Liver (tissue), 9 donors: ENCODE measurements around the gene LRRC23. TPM values are rescaled to one million over a fixed set of nuclear protein-coding genes. Genes with fewer than 3 reads are reported as not detected.
"Not testable (repeated sequence)": the region's sequence is repeated elsewhere in the genome, so short reads cannot be mapped to it uniquely, and the experiment has no call there.

Experiments
- DNase-seq: peaks from one replicate; pipeline ENCODE4 v3.0.0-alpha.2; 2017; ENCODE audit warnings: low spot score
- H3K27ac ChIP-seq, 2 donors: one replicate each; pipeline ENCODE4 v1.7.0; 2013; ENCODE audit warnings: inconsistent platforms in 2 of 2, low read length in 2 of 2, control low read depth in 1 of 2, low read depth in 1 of 2, mild to moderate bottlenecking in 1 of 2
- H3K27me3 ChIP-seq, 4 donors: one replicate each; pipeline versions ENCODE4 v1.6.1 to v1.7.0; 2013; ENCODE audit warnings: low read length in 3 of 4, inconsistent platforms in 1 of 4, mild to moderate bottlenecking in 1 of 4, moderate library complexity in 1 of 4; ENCODE audit not compliant: control insufficient read depth in 4 of 4, insufficient read depth in 4 of 4
- H3K36me3 ChIP-seq, 4 donors: one replicate each; pipeline versions ENCODE4 v1.6.1 to v1.7.0; 2013; ENCODE audit warnings: low read length in 3 of 4, mild to moderate bottlenecking in 3 of 4, low read depth in 1 of 4, moderate library complexity in 1 of 4; ENCODE audit not compliant: control insufficient read depth in 4 of 4, insufficient read depth in 3 of 4
- H3K4me1 ChIP-seq, 4 donors: one replicate each; pipeline versions ENCODE4 v1.6.1 to v1.7.0; 2013; ENCODE audit warnings: low read length in 3 of 4, mild to moderate bottlenecking in 3 of 4, moderate library complexity in 1 of 4; ENCODE audit not compliant: control insufficient read depth in 4 of 4, insufficient read depth in 4 of 4
- H3K4me3 ChIP-seq, 3 donors: one replicate each; pipeline versions ENCODE4 v1.6.1 to v1.7.0; 2013; ENCODE audit warnings: low read length in 3 of 3, control low read depth in 1 of 3, low read depth in 1 of 3, mild to moderate bottlenecking in 1 of 3
- H3K9ac ChIP-seq, 2 donors: one replicate each; pipeline ENCODE4 v1.7.0; 2013; ENCODE audit warnings: low read length in 2 of 2, mild to moderate bottlenecking in 2 of 2, moderate library complexity in 2 of 2, control low read depth in 1 of 2, low read depth in 1 of 2
- H3K9me3 ChIP-seq, 4 donors: one replicate each; pipeline versions ENCODE4 v1.6.1 to v1.7.0; 2013; ENCODE audit warnings: low read length in 3 of 4; ENCODE audit not compliant: control insufficient read depth in 4 of 4
- ATF3 ChIP-seq: IDR thresholded peaks from 2 replicates; pipeline ENCODE4 v1.6.1; 2016; ENCODE audit warnings: antibody characterized with exemption
- CTCF ChIP-seq: fragments of 150-350 bp; IDR thresholded peaks from 2 replicates; pipeline ENCODE4 v1.5.1; 2017; ENCODE audit warnings: improper control_type of control experiment, low read depth, low read length; ENCODE audit not compliant: missing input control
- EGR1 ChIP-seq, 2 donors: IDR thresholded peaks; 2 replicates each; pipeline ENCODE4 v1.6.1; 2016 to 2018; ENCODE audit warnings: antibody characterized with exemption in 2 of 2, low read depth in 2 of 2
- FOXA1 ChIP-seq: IDR thresholded peaks from 2 replicates; pipeline ENCODE4 v1.6.1; 2016; ENCODE audit warnings: antibody characterized with exemption
- FOXA2 ChIP-seq: IDR thresholded peaks from 2 replicates; pipeline ENCODE4 v1.6.1; 2016; ENCODE audit warnings: antibody characterized with exemption
- GABPA ChIP-seq, 2 donors: IDR thresholded peaks in 1 of 2; conservative IDR thresholded peaks in 1 of 2; 2 replicates each; pipeline ENCODE4 v1.6.1; 2016; ENCODE audit warnings: antibody characterized with exemption in 2 of 2, mild to moderate bottlenecking in 1 of 2, moderate library complexity in 1 of 2
- HNF4A ChIP-seq, 2 donors: conservative IDR thresholded peaks; 2 replicates each; pipeline ENCODE4 v1.6.1; 2016; ENCODE audit warnings: antibody characterized with exemption in 2 of 2, mild to moderate bottlenecking in 2 of 2
- HNF4G ChIP-seq: IDR thresholded peaks from 2 replicates; pipeline ENCODE4 v1.6.1; 2016; ENCODE audit warnings: antibody characterized with exemption
- JUND ChIP-seq, 2 donors: IDR thresholded peaks; 2 replicates each; pipeline ENCODE4 v1.6.1; 2016; ENCODE audit warnings: antibody characterized with exemption in 2 of 2
- MAX ChIP-seq: IDR thresholded peaks from 2 replicates; pipeline ENCODE4 v1.6.1; 2016; ENCODE audit warnings: antibody characterized with exemption
- NR2F2 ChIP-seq: IDR thresholded peaks from 2 replicates; pipeline ENCODE4 v1.6.1; 2016; ENCODE audit warnings: antibody characterized with exemption
- REST ChIP-seq: IDR thresholded peaks from 2 replicates; pipeline ENCODE4 v1.6.1; 2016; ENCODE audit warnings: antibody characterized with exemption, mild to moderate bottlenecking
- RXRA ChIP-seq, 2 donors: IDR thresholded peaks; 2 replicates each; pipeline ENCODE4 v1.6.1; 2017 to 2018; ENCODE audit warnings: antibody characterized with exemption in 2 of 2, mild to moderate bottlenecking in 1 of 2
- SP1 ChIP-seq: IDR thresholded peaks from 2 replicates; pipeline ENCODE4 v1.6.1; 2018; ENCODE audit warnings: antibody characterized with exemption, mild to moderate bottlenecking
- TAF1 ChIP-seq: conservative IDR thresholded peaks from 2 replicates; pipeline ENCODE4 v1.6.1; 2016; ENCODE audit warnings: antibody characterized with exemption, mild to moderate bottlenecking
- YY1 ChIP-seq: IDR thresholded peaks from 2 replicates; pipeline ENCODE4 v1.6.1; 2016; ENCODE audit warnings: antibody characterized with exemption, mild to moderate bottlenecking
- ZBTB33 ChIP-seq: IDR thresholded peaks from 2 replicates; pipeline ENCODE4 v1.6.1; 2016; ENCODE audit warnings: antibody characterized with exemption
- WGBS: extraction: QIAGEN DNeasy Blood & Tissue Kit; methylation state at CpG from one replicate; pipeline ENCODE4 v1.1.7; 2013; 5-methylcytosine and 5-hydroxymethylcytosine counted together
- polyA plus RNA-seq, 2 donors: library from polyadenylated mRNA; stranded (reverse) in 1 of 2; unstranded in 1 of 2; fragments of 200-250 nt in 1 of 2; fragments of >200 nt in 1 of 2; fragmentation: Nextera tagmentation in 1 of 2; extraction: Ambion mirVana in 1 of 2; gene quantifications; one replicate each; pipeline versions ENCODE4 v1.2.1 to v1.2.3, GENCODE V29; 2013 to 2015
- total RNA-seq, 2 donors: library from RNA; depleted of rRNA; stranded (reverse); fragments of >200 nt; gene quantifications; one replicate each; pipeline ENCODE4 v1.2.3, GENCODE V29; 2014
- donor health status: healthy.
- donor health status: healthy.
- donor health status: healthy.
- donor health status: healthy.
- donor health status: healthy.

The LRRC23 gene
- total and polyA plus RNA-seq, 4 donors, result 0.92 to 3.6 (median 2.1) TPM

GRCh38 chr12:6863586-6864321 is 40.9 kb upstream of the LRRC23 start:
- Histone ChIP-seq H3K27me3 (no peaks in the 10 kb centered on the region), H3K4me1 (peaks cover 3 to 15% (median 14%) of the 10 kb centered on the region in 4 donors), H3K9me3 (no peaks in the 10 kb centered on the region), H3K9ac (no peak overlapping the region), H3K4me3 (no peak overlapping the region), H3K36me3 (peaks cover 8 to 56% (median 27%) of the 10 kb centered on the region in 4 donors), H3K27ac (no peak overlapping the region)
- TF ChIP-seq HNF4A (conservative IDR thresholded peaks at IDR 0.05), result no peak
- TF ChIP-seq RXRA (IDR thresholded peaks at IDR 0.05), result no peak
- no peak for TF ChIP-seq REST
- no peak for TF ChIP-seq MAX
- no peak for TF ChIP-seq FOXA2
- no peak for TF ChIP-seq YY1
- TF ChIP-seq HNF4G, result no peak
- TF ChIP-seq ZBTB33, result no peak
- TF ChIP-seq JUND (IDR thresholded peaks at IDR 0.05), result no peak
- no peak for TF ChIP-seq CTCF
- TF ChIP-seq ATF3, result no peak
- TF ChIP-seq EGR1 (IDR thresholded peaks at IDR 0.05; ENCODE audit: low read depth in 2 of 2), result no peak
- no peak for TF ChIP-seq FOXA1
- no peak for TF ChIP-seq TAF1
- TF ChIP-seq GABPA (IDR thresholded peaks at IDR 0.05 in 1 of 2, conservative IDR thresholded peaks at IDR 0.05 in 1 of 2), result no peak
- TF ChIP-seq NR2F2, result no peak
- no peak for TF ChIP-seq SP1
- 97% methylated on average over 16 of the region's 16 CpGs for WGBS
- no peak for DNase-seq

- H3K27me3 ChIP-seq, H3K27ac ChIP-seq, DNase-seq, H3K9ac ChIP-seq, H3K4me3 ChIP-seq, H3K9me3 ChIP-seq: not testable (repeated sequence)
- Histone ChIP-seq H3K36me3 (peaks cover 10 to 51% (median 24%) of the 10 kb centered on the region in 4 donors), H3K4me1 (peaks cover 3 to 28% (median 26%) of the 10 kb centered on the region in 4 donors)
- 97% methylated on average over 5 of the region's 5 CpGs for WGBS
Observed at GRCh38 chr12:6865307-6865706, 39.3 kb upstream of the LRRC23 start.
